OCI-LY1 (cell line): ENCODE data around the gene HEBP2.

Experiments
- EZH2 ChIP-seq: fragments of 200-600 bp; sonication (generic), shearing (Covaris generic); IDR thresholded peaks from 2 replicates; pipeline ENCODE4 v1.8.0; 2017; ENCODE audit warnings: borderline replicate concordance, mixed run types, mild to moderate bottlenecking, antibody characterized with exemption, low read length, moderate library complexity, mixed read lengths
- TF ChIP-seq, protein P1 (sequence below): fragments of 200-600 bp; sonication (generic), shearing (Covaris generic); IDR thresholded peaks from 2 replicates; pipeline ENCODE4 v1.5.1; 2017; ENCODE audit warnings: mild to moderate bottlenecking, antibody characterized with exemption, low read length, moderate library complexity, mixed read lengths

DNA sequence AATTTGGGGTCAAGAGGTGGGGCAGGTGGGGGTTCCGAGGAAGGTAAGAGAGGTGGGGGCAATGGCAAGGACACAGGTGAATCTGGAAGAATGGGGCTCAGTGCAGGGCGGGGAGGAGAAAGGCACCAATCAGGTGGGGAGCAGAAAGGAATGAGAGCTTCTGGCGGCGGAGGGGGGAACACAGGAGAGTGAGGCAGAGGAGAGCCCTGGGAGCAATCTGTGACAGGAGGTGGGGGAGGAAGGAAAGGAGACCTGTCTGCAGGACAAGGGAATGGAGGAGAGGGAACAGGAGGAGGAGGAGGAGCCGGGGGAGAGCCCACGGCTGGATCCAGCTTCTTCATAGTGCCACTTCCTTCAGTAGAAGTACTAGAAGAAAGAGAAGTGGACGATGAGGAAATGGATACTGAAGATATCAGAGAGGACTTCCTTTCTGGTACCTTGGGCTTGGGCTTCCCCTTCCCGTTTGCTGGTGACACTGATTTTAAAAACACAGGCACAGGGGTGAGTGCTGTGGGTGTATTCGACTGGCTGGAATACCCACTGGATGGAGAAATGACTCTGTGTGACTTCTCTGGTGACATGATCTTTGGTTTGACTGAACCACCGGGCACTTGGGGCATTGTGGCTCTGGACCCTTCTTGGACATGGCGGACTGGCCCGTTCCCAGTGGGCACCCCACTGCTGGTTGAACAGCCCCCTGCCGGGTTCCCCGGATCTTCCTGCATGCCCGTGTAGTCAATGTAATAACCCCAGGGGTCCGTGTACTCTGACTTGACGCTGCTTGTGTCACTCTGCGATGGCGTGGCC lies 27.4 kb downstream of the HEBP2 start:
- no peak for TF ChIP-seq EZH2
- TF ChIP-seq, protein P1, sequence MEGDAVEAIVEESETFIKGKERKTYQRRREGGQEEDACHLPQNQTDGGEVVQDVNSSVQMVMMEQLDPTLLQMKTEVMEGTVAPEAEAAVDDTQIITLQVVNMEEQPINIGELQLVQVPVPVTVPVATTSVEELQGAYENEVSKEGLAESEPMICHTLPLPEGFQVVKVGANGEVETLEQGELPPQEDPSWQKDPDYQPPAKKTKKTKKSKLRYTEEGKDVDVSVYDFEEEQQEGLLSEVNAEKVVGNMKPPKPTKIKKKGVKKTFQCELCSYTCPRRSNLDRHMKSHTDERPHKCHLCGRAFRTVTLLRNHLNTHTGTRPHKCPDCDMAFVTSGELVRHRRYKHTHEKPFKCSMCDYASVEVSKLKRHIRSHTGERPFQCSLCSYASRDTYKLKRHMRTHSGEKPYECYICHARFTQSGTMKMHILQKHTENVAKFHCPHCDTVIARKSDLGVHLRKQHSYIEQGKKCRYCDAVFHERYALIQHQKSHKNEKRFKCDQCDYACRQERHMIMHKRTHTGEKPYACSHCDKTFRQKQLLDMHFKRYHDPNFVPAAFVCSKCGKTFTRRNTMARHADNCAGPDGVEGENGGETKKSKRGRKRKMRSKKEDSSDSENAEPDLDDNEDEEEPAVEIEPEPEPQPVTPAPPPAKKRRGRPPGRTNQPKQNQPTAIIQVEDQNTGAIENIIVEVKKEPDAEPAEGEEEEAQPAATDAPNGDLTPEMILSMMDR, result no peak
